DMS153 (cell line): ENCODE data around the gene SIGLEC8.
"Not testable (repeated sequence)": the region's sequence is repeated elsewhere in the genome, so short reads cannot be mapped to it uniquely, and the experiment has no call there.

Experiments used
- DNase-seq: peaks from one replicate; lab custom pipeline; 2025; lab: John Stamatoyannopoulos, UW

SIGLEC8 gene

GRCh38 chr19:51458051-51458645 is at the start of gene SIGLEC8:
Gene SIGLEC8, minus strand, starts transcription at chr19:51458454. Its CDS starts 67 bp downstream, at chr19:51458387.
- no peak for DNase-seq

DNA sequence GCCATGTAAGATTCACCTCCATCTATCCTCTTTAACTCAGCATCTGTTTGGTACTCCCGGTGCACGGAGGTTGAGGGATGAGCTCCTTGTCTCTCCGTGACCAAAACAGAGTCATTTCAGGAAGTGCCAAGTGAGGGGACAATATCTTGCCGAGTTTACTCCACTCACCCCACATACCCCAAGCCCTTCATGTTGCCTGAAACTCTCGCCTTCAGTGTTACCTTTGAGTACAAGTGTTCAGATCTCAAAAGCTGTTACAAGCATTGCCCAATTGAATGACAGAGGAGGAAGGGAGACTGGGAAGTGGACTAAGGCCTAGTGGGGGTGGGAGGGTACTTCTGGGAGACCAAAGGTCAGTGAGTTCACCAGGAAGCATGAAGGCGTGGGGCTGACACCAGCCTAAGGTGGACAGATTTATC is 49.4 kb upstream of the SIGLEC8 start:
- DNase-seq, result no peak

- no peak for DNase-seq
Measured at GRCh38 chr19:51507192-51507591, 48.9 kb upstream of the SIGLEC8 start.

DNA sequence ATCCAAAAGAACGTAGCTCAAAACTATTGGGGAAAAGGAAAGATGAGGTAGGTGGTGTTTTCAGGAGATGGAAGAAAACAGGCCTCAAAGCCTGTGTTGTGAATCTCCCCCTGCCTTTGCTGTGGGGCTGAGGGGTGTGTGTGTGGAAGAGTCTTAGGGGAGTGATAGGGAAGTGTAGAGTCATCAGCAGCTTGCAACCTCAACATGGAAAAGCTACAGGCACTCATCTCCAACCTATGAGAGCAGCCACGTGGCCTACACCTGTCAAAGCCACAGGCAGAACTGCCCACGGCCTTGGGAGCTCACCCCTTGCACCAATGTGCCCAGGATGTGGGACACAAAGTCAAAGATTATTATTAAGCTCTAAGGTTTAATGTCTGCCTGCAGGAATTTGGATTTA is 47.6 kb upstream of the SIGLEC8 start:
- no peak for DNase-seq

DNA sequence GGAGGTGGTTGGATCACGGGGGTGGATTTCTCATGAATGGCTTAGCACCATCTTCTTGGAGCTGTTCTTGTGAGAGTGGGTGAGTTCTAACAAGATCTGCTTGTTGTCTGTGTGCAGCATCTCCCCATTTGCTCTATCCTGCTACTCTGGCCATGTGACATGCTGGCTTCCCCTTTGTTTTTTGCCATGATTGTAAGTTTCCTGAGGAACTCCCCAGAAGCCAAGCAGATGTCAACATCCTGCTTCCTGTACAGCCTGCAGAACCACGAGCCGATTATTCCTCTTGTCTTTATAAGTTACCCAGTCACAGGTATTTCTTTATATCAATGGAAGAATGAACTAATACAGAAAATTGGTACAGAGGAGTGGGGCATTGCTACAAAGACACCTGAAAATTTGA is 45.6 kb upstream of the SIGLEC8 start:
- DNase-seq, result no peak

GRCh38 chr19:51503286-51503817 is 45.1 kb upstream of the SIGLEC8 start:
- DNase-seq, result no peak

- DNase-seq, result no peak
Measured at GRCh38 chr19:51501594-51502263, 43.5 kb upstream of the SIGLEC8 start, which contains the start of gene SIGLEC12. Gene SIGLEC12, minus strand, starts transcription at chr19:51501800. Its CDS starts 67 bp downstream, at chr19:51501733.

- not testable (repeated sequence) for DNase-seq
Measured at GRCh38 chr19:51500931-51501330, 42.7 kb upstream of the SIGLEC8 start.

DNA sequence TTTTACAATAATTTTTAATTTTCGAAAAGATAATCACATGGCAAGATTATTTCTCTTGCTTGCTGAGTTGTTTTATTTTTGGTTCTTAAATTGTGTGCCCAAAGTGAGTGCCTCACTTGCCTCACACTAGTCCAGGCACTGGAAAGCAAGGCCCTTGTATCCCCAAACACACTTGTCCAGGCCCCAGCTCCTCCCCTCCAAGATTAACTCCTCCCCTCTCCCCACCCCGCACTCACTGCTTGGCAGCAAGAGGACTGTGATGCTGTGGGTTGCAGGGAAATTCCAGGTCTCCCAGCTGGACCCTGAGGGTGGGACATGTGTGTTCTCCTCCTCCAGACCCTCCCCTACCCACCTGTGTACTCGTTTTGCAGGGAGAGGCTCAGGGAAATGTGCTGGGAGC is 39.4 kb upstream of the SIGLEC8 start:
- no peak for DNase-seq

- no peak for DNase-seq
Measured at GRCh38 chr19:51493776-51494175, 35.5 kb upstream of the SIGLEC8 start.

- DNase-seq, result no peak
Measured at GRCh38 chr19:51491586-51491985, 33.3 kb upstream of the SIGLEC8 start.

DNA sequence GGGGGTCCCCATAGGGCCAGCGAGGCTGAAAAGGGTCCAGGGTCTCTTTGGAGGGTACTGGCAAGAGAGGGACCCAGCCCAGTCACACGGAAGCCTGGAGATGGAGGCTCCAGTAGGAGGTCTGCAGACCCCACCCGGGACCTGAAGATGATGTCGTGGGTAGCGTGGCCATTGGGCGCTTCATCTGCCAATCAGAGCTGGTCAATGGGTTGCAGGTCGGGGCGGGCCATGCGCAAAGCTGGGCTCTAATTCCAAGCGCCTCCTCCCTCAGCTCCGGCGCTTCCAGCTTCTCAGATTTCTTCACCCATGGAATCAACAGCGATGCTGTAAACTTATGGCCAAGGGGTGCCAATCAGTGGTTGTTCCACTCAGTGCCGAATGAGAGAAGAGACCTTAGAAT is 32.4 kb upstream of the SIGLEC8 start:
- DNase-seq, result no peak

DNA sequence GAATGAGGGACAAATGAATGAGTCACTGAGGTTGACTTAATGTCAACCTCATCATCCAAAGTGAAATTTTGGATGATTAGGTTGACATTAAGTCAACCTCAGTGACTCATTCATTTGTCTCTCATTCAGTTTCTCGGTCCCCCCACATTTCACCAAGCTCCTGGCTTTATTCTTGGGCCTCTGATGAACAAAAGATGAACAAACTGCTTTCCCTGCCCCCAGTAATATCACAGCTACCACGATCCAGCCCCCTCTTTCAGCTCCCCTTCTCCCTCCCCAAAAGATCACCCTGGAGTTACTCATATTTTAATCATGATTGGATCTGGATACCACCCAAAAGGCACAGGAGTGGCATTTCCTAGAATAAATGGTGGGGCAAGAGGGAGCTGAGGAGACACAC is 30.9 kb upstream of the SIGLEC8 start:
- DNase-seq, result no peak

DNA sequence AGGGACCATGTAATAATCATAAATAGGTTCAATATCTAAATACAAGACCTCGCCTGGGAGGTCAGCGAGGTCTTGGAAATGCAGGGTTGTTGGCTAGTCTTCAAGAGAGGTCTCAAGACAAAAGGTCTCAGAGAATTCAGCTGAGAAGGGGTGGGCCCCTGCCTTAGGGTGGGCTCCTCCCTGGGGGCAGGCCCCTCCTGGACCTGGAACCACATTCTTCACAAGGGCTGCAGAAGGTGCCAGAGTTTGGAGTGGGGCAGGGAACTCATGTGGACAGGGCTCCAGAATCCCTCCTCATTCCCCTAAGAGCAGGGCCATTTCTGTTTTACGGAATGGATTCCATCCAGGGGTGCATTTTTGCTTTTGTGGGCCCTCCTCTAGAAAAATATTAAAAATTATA is 30.2 kb upstream of the SIGLEC8 start:
- DNase-seq, result no peak

- DNase-seq, result no peak
Measured at GRCh38 chr19:51485960-51486660, 27.9 kb upstream of the SIGLEC8 start.

GRCh38 chr19:51480590-51480989 is 22.3 kb upstream of the SIGLEC8 start:
- DNase-seq, result no peak

DNA sequence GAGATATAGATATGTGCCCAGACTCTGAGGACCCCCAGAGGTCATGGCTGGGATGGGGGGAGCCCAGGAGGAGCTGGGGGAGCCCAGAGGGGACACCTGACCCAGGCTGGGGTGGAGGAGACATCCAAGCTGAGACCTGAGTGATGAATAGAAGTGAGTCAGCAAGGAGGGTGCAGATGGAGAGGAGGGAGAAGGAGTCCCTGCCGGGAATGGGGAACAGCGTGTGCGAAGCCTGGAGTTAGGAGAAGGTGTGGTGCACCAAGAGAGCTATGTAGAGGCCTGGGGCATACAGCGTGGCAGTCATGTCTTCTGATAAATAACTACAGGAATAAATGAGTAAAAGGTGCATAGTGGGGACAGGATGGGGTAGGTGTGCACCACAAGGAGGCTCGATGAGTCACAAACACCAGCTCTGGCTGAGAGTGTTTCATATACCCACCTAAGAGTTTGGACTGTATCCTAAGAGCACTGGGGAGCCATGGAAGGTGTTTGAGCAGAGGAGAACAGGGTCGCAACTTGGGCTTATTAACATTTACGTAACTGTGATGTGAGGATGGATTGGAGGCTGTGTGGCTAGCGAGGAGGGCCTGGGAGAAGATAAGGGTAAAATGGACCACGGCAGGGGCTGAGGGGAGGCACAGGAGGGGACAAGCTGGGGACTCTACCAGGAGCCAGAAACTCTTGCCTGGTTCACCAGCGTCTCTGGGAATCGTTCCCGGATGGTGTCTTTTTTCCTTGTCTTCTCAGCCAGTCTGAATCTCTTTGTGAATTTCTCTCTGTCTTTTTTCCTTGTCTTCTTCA is 21.5 kb upstream of the SIGLEC8 start:
- DNase-seq, result no peak

- DNase-seq, result no peak
Measured at GRCh38 chr19:51478381-51479234, 20.4 kb upstream of the SIGLEC8 start, which contains the start of gene CEACAM18. Gene CEACAM18, plus strand, starts transcription at chr19:51478539.

GRCh38 chr19:51477344-51477743 is 19.1 kb upstream of the SIGLEC8 start:
- no peak for DNase-seq

DNA sequence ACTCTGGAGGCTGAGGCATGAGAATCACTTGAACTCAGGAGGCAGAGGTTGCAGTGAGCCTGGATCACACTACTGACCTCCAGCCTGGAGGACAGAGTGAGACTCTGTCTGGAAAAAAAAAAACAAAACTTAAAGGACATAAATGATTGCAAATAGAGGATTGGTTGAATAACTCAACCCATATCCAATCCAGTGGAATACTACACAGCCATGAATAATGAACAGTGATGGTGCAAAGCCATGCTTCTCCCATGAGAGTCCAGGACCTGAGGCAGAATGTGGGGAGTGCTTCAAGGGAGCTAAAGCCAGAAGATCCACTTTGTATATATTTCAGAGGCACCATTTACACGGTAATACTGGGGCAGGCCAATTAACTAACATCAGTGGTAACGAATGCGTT is 17.9 kb upstream of the SIGLEC8 start:
- DNase-seq, result no peak
